Mesenchymal stem cell (in vitro differentiated cells and primary cell): ENCODE measurements around the gene AGPAT1. TPM values are rescaled to one million over a fixed set of nuclear protein-coding genes. Genes with fewer than 3 reads are reported as not detected.

ENCODE experiments used
- DNase-seq: peaks from one replicate; pipeline ENCODE4 v3.0.0-alpha.2; 2013
- H2AFZ ChIP-seq: one replicate; pipeline ENCODE4 v1.6.1; 2013; ENCODE audit warnings: low read depth, mild to moderate bottlenecking, control low read depth, inconsistent platforms, low read length, moderate library complexity
- H2AK5ac ChIP-seq: 2 replicates; pipeline ENCODE4 v1.6.1; 2013; ENCODE audit warnings: low read length, moderate library complexity, mild to moderate bottlenecking, inconsistent platforms; ENCODE audit not compliant: severe bottlenecking
- H2BK120ac ChIP-seq: one replicate; pipeline ENCODE4 v1.6.1; 2013; ENCODE audit warnings: low read depth, mild to moderate bottlenecking, inconsistent platforms, low read length, moderate library complexity
- H2BK12ac ChIP-seq, 2 experiments: one replicate each; pipeline ENCODE4 v1.6.1; 2013; ENCODE audit warnings: inconsistent platforms in 2 of 2, low read length in 2 of 2, mild to moderate bottlenecking in 2 of 2, moderate library complexity in 2 of 2, control low read depth in 1 of 2
- H2BK15ac ChIP-seq: one replicate; pipeline ENCODE4 v1.6.1; 2013; ENCODE audit warnings: mild to moderate bottlenecking, low read depth, inconsistent platforms; ENCODE audit not compliant: poor library complexity, severe bottlenecking
- H2BK5ac ChIP-seq: 2 replicates; pipeline ENCODE4 v1.6.1; 2013; ENCODE audit warnings: low read depth, mild to moderate bottlenecking, low read length, control low read depth, inconsistent platforms; ENCODE audit not compliant: poor library complexity, severe bottlenecking
- H3K14ac ChIP-seq, 2 experiments: one replicate each; pipeline ENCODE4 v1.6.1; 2013; ENCODE audit warnings: inconsistent platforms in 2 of 2, low read length in 2 of 2, control low read depth in 1 of 2, mild to moderate bottlenecking in 1 of 2, moderate library complexity in 1 of 2
- H3K18ac ChIP-seq, 2 experiments: one replicate each; pipeline ENCODE4 v1.6.1; 2013; ENCODE audit warnings: inconsistent platforms in 2 of 2, low read length in 2 of 2, control low read depth in 1 of 2, low read depth in 1 of 2, mild to moderate bottlenecking in 1 of 2
- H3K23ac ChIP-seq, 2 experiments: one replicate each; pipeline ENCODE4 v1.6.1; 2013; ENCODE audit warnings: inconsistent platforms in 2 of 2, low read length in 2 of 2, mild to moderate bottlenecking in 2 of 2, moderate library complexity in 2 of 2, control low read depth in 1 of 2
- H3K27ac ChIP-seq: 2 replicates; pipeline ENCODE4 v1.5.1; 2013; ENCODE audit warnings: mild to moderate bottlenecking, moderate library complexity, low read length, control low read depth, inconsistent platforms; ENCODE audit not compliant: poor library complexity, severe bottlenecking
- H3K27me3 ChIP-seq, 2 experiments: 2 replicates each; pipeline versions ENCODE4 v1.6.1 to v1.7.0; 2013; ENCODE audit warnings: low read length in 2 of 2, mild to moderate bottlenecking in 2 of 2, moderate library complexity in 2 of 2, control low read depth in 1 of 2, inconsistent platforms in 1 of 2; ENCODE audit not compliant: control insufficient read depth in 1 of 2, insufficient read depth in 1 of 2
- H3K36me3 ChIP-seq, 2 experiments: 2 replicates each; pipeline versions ENCODE4 v1.6.1 to v1.7.0; 2013; ENCODE audit warnings: low read length in 2 of 2, control low read depth in 1 of 2, inconsistent platforms in 1 of 2, low read depth in 1 of 2, mild to moderate bottlenecking in 1 of 2; ENCODE audit not compliant: insufficient read depth in 2 of 2, control insufficient read depth in 1 of 2
- H3K4ac ChIP-seq, 2 experiments: one replicate each; pipeline ENCODE4 v1.6.1; 2013; ENCODE audit warnings: inconsistent platforms in 2 of 2, low read length in 2 of 2, mild to moderate bottlenecking in 2 of 2, moderate library complexity in 2 of 2, control low read depth in 1 of 2, low read depth in 1 of 2
- H3K4me1 ChIP-seq: 2 replicates; pipeline ENCODE4 v1.6.1; 2013; ENCODE audit warnings: low read depth, low read length, control low read depth; ENCODE audit not compliant: control insufficient read depth, insufficient read depth
- H3K4me2 ChIP-seq: 2 replicates; pipeline ENCODE4 v1.6.1; 2013; ENCODE audit warnings: low read length, mild to moderate bottlenecking, inconsistent platforms; ENCODE audit not compliant: poor library complexity, severe bottlenecking
- H3K4me3 ChIP-seq, 2 experiments: 2 replicates each; pipeline versions ENCODE4 v1.5.1 to v1.7.0; 2013; ENCODE audit warnings: low read length in 2 of 2, mild to moderate bottlenecking in 2 of 2, control low read depth in 1 of 2, low read depth in 1 of 2; ENCODE audit not compliant: insufficient read depth in 1 of 2
- H3K79me1 ChIP-seq: replicated peaks from 2 replicates; pipeline ENCODE4 v1.6.1; 2013; ENCODE audit warnings: mild to moderate bottlenecking, control low read depth, low read length, inconsistent platforms; ENCODE audit not compliant: poor library complexity, severe bottlenecking
- H3K9ac ChIP-seq: 2 replicates; pipeline ENCODE4 v1.7.0; 2013; ENCODE audit warnings: mild to moderate bottlenecking, low read length, moderate library complexity
- H3K9me3 ChIP-seq: 2 replicates; pipeline ENCODE4 v1.7.0; 2013; ENCODE audit warnings: mild to moderate bottlenecking, low read length; ENCODE audit not compliant: control insufficient read depth
- H4K8ac ChIP-seq: one replicate; pipeline ENCODE4 v1.6.1; 2013; ENCODE audit warnings: inconsistent platforms, mild to moderate bottlenecking, low read length, moderate library complexity
- H4K91ac ChIP-seq: one replicate; pipeline ENCODE4 v1.6.1; 2013; ENCODE audit warnings: mild to moderate bottlenecking, low read length, inconsistent platforms
- WGBS: methylation state at CpG from one replicate; pipeline ENCODE4 v1.1.7; 2013; ENCODE audit warnings: mixed read lengths; 5-methylcytosine and 5-hydroxymethylcytosine counted together
- polyA plus RNA-seq, 2 experiments: library from polyadenylated mRNA; stranded (reverse); fragments of 200-250 nt; gene quantifications; one replicate each; pipeline ENCODE4 v1.2.3, GENCODE V29; 2013

Gene AGPAT1
- 85.8 TPM for polyA plus RNA-seq (2013, experiment 1 of 2)
- 83.8 TPM for polyA plus RNA-seq (2013, experiment 2 of 2)

GRCh38 chr6:32175711-32176475 is at the start of gene AGPAT1:
TSS of gene AGPAT1 (minus strand) at chr6:32176084. CDS start at chr6:32171496, 4,588 bp downstream.
- H2BK5ac ChIP-seq = peak within 1 kb of the TSS; percentile 33
- peaks cover 20% of the 10 kb centered on the region for H3K4me1 ChIP-seq
- peak within 1 kb of the TSS; percentile 15 to 81 for H3K4ac ChIP-seq
- H4K91ac ChIP-seq = peak within 1 kb of the TSS; percentile 97
- H3K4me2 ChIP-seq = peak within 1 kb of the TSS; percentile 89
- 3% methylated on average over 17 of the region's 27 CpGs for WGBS
- no peak within 1 kb of the TSS for H2AFZ ChIP-seq
- H2AK5ac ChIP-seq = peak within 1 kb of the TSS; percentile 51
- peak within 1 kb of the TSS in 1 of 2 experiments; percentile 91 for H3K14ac ChIP-seq
- H3K23ac ChIP-seq = peak within 1 kb of the TSS in 1 of 2 experiments; percentile 34
- H3K27ac ChIP-seq = peak within 1 kb of the TSS; percentile 99
- peaks cover 15 to 16% of the 10 kb centered on the region in 2 experiments for H3K36me3 ChIP-seq
- peaks cover 36% of the 10 kb centered on the region for H3K79me1 ChIP-seq
- H4K8ac ChIP-seq = peak within 1 kb of the TSS; percentile 95
- no peaks in the 10 kb centered on the region for H3K27me3 ChIP-seq
- peak within 1 kb of the TSS; percentile 99 to 100 for H3K4me3 ChIP-seq
- H2BK12ac ChIP-seq = peak within 1 kb of the TSS in 1 of 2 experiments; percentile 74
- H3K18ac ChIP-seq = peak within 1 kb of the TSS; percentile 97 to 99
- H2BK15ac ChIP-seq = no peak within 1 kb of the TSS
- H2BK120ac ChIP-seq = peak within 1 kb of the TSS; percentile 86
- H3K9me3 ChIP-seq = no peaks in the 10 kb centered on the region
- DNase-seq = peak; percentile 98
- H3K9ac ChIP-seq = peak within 1 kb of the TSS; percentile 92

GRCh38 chr6:32224696-32225095 is 48.8 kb upstream of the AGPAT1 start:
- 50% methylated on average over 1 of the region's 2 CpGs for WGBS
- Histone ChIP-seq H3K18ac (no peak overlapping the region), H3K9me3 (no peaks in the 10 kb centered on the region), H4K91ac (no peak overlapping the region), H2BK120ac (no peak overlapping the region), H3K4me1 (no peaks in the 10 kb centered on the region), H2BK15ac (no peak overlapping the region), H3K79me1 (no peaks in the 10 kb centered on the region), H3K23ac (no peak overlapping the region), H3K36me3 (no peaks in the 10 kb centered on the region), H2BK12ac (no peak overlapping the region), H3K27ac (no peak overlapping the region), H3K9ac (no peak overlapping the region), H2AK5ac (no peak overlapping the region), H2AFZ (no peak overlapping the region), H2BK5ac (no peak overlapping the region), H3K4me3 (no peak overlapping the region), H3K4me2 (no peak overlapping the region), H4K8ac (no peak overlapping the region), H3K27me3 (peaks cover 24 to 55% of the 10 kb centered on the region in 2 experiments), H3K4ac (no peak overlapping the region), H3K14ac (no peak overlapping the region)
- no peak for DNase-seq

DNA sequence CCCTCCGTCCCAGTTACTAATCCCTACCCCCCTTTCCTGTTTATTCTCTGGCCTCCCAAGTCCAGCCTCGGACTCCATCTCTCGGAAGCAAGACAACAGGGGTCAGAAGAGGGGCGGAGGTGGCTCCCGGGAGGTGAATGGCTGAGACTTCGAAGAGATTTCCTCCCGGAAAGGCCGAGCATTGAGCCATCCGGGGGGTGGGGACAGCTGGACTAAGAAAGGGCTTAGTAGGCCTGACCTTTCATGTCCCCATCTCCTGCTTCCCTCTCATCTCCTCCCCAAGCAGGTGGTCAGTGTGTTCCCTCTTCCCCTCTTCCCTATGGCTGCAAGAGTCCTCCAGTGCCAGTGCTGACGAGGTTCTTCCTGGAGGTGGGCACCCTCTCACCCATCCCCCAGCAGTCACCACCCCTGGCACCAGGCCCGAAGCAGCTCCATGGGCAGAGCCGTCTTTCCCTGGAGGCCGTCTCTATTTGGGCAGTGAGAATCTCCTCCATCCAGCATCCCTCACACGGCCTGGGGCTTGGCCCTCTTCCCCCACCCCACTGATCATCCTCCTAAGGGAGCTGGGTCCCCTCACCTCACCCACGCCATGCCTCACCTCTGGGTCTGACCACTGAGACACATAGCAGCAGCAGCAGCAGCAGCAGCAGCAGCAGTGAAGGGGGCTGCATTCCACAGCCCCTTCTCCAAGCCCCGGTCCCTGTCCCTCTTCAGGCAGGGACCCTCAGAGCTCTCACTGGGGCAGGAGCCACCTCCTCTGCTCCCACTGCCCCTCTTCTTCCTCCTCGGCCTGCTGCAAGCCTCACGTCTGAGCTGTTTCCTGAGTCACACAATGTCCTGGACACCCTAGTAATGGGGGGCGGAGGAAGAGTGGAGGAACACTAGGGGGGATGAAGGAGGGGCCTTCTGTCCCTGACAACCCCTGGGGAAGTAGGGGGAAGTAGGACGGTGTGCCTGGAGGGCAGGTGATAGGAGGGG is 47.7 kb upstream of the AGPAT1 start, which contains the start of gene NOTCH4:
TSS of gene NOTCH4 (minus strand) at position 810 of the 978 bp plus-strand sequence. CDS start at position 671, 139 bp downstream.
- H3K27me3 ChIP-seq = peaks cover 35 to 67% of the 10 kb centered on the region in 2 experiments
- H4K8ac ChIP-seq = no peak within 1 kb of the TSS
- H4K91ac ChIP-seq = no peak within 1 kb of the TSS
- H2BK12ac ChIP-seq = no peak within 1 kb of the TSS
- H2BK5ac ChIP-seq = no peak within 1 kb of the TSS
- no peaks in the 10 kb centered on the region for H3K9me3 ChIP-seq
- H2BK120ac ChIP-seq = no peak within 1 kb of the TSS
- H3K23ac ChIP-seq = peak within 1 kb of the TSS in 1 of 2 experiments; percentile 27
- H3K9ac ChIP-seq = no peak within 1 kb of the TSS
- DNase-seq = no peak
- peak within 1 kb of the TSS in 1 of 2 experiments; percentile 28 for H3K14ac ChIP-seq
- H3K4me3 ChIP-seq = no peak within 1 kb of the TSS
- H3K18ac ChIP-seq = no peak within 1 kb of the TSS
- no peak within 1 kb of the TSS for H2BK15ac ChIP-seq
- 69% methylated on average over 19 of the region's 20 CpGs for WGBS
- no peaks in the 10 kb centered on the region for H3K4me1 ChIP-seq
- no peaks in the 10 kb centered on the region for H3K36me3 ChIP-seq
- no peak within 1 kb of the TSS for H3K27ac ChIP-seq
- no peak within 1 kb of the TSS for H3K4ac ChIP-seq
- no peak within 1 kb of the TSS for H3K4me2 ChIP-seq
- H3K79me1 ChIP-seq = no peaks in the 10 kb centered on the region
- H2AFZ ChIP-seq = no peak within 1 kb of the TSS
- no peak within 1 kb of the TSS for H2AK5ac ChIP-seq
